SU-DHL-6 (cell line): ENCODE data around the gene UBA1.

Experiments used
- H2AFZ ChIP-seq: fragments of 200-600 bp; sonication (generic); 2 replicates; pipeline ENCODE4 v1.6.1; 2014; ENCODE audit warnings: low read depth, mild to moderate bottlenecking, moderate library complexity, mixed read lengths, antibody characterized with exemption, low read length; ENCODE audit not compliant: severe bottlenecking
- H3F3A ChIP-seq: fragments of 200-600 bp; shearing (Covaris generic); 2 replicates; pipeline ENCODE4 v1.6.0; 2016; ENCODE audit warnings: antibody characterized with exemption, mild to moderate bottlenecking; ENCODE audit not compliant: insufficient read depth
- H3K27ac ChIP-seq: fragments of 200-600 bp; sonication (generic); 2 replicates; pipeline ENCODE4 v1.5.1; 2016; ENCODE audit warnings: low read depth, mild to moderate bottlenecking, low read length, moderate library complexity, mixed read lengths
- H3K27me3 ChIP-seq: fragments of 200-600 bp; sonication (generic), shearing (Covaris generic); 2 replicates; pipeline ENCODE4 v1.6.0; 2014; ENCODE audit warnings: mild to moderate bottlenecking, low read length
- H3K36me3 ChIP-seq: fragments of 200-600 bp; sonication (generic); 2 replicates; pipeline ENCODE4 v1.6.1; 2014; ENCODE audit warnings: mild to moderate bottlenecking, low read length, mixed read lengths
- H3K4me2 ChIP-seq: fragments of 300-600, 200-600 bp; shearing (Covaris generic), sonication (generic); 2 replicates; pipeline ENCODE4 v1.6.0; 2014; ENCODE audit warnings: low read length, low read depth, mild to moderate bottlenecking; ENCODE audit not compliant: poor library complexity, severe bottlenecking
- H3K4me3 ChIP-seq: fragments of 200-600 bp; sonication (generic); 2 replicates; pipeline ENCODE4 v1.5.1; 2014; ENCODE audit warnings: antibody characterized with exemption, low read length, mild to moderate bottlenecking, mixed read lengths; ENCODE audit not compliant: insufficient read depth, poor library complexity, severe bottlenecking
- H3K79me2 ChIP-seq: fragments of 200-600 bp; sonication (generic); 2 replicates; pipeline ENCODE4 v1.6.1; 2014; ENCODE audit warnings: mild to moderate bottlenecking, low read length, moderate library complexity; ENCODE audit not compliant: insufficient read depth
- H3K9ac ChIP-seq: fragments of 200-600 bp; sonication (generic); 2 replicates; pipeline ENCODE4 v1.7.0; 2014; ENCODE audit warnings: mild to moderate bottlenecking, low read length
- H3K9me2 ChIP-seq: fragments of 200-600 bp; sonication (generic); replicated peaks from 2 replicates; pipeline ENCODE4 v1.6.1; 2014; ENCODE audit warnings: low read length; ENCODE audit not compliant: insufficient read depth
- H3K9me3 ChIP-seq: fragments of 200-600 bp; sonication (generic); 2 replicates; pipeline ENCODE4 v1.6.1; 2014; ENCODE audit warnings: low read length, mixed read lengths; ENCODE audit not compliant: insufficient read depth
- H4K20me1 ChIP-seq: fragments of 200-600 bp; sonication (generic); 2 replicates; pipeline ENCODE4 v1.6.1; 2014; ENCODE audit warnings: low read depth, mild to moderate bottlenecking, antibody characterized with exemption, low read length, moderate library complexity, mixed read lengths
- CTCF ChIP-seq: fragments of 200-600 bp; sonication (generic); IDR thresholded peaks from one replicate; pipeline ENCODE4 v1.5.1; 2017; ENCODE audit warnings: antibody characterized with exemption, mild to moderate bottlenecking, low read length, moderate library complexity; ENCODE audit not compliant: insufficient read depth, poor library complexity, severe bottlenecking
- EZH2phosphoT487 ChIP-seq: fragments of 200-600 bp; sonication (generic), shearing (Covaris generic); conservative IDR thresholded peaks from 2 replicates; pipeline ENCODE4 v1.6.1; 2018; ENCODE audit warnings: mild to moderate bottlenecking, antibody characterized with exemption, low read length, moderate library complexity, mixed read lengths

UBA1 gene

GRCh38 chrX:47226071-47226470 is 32.4 kb downstream of the UBA1 start:
- H3K27me3 ChIP-seq, result no peaks in the 10 kb centered on the region
- H4K20me1 ChIP-seq, result peaks cover 1% of the 10 kb centered on the region; the same call in 1 of the 2 replicates
- H3K9me3 ChIP-seq, result no peaks in the 10 kb centered on the region
- H3K79me2 ChIP-seq, result peaks cover 13% of the 10 kb centered on the region
- no peak overlapping the region for H2AFZ ChIP-seq
- H3K9ac ChIP-seq, result no peak overlapping the region
- peaks cover 5% of the 10 kb centered on the region; the same call in 1 of the 2 replicates for H3F3A ChIP-seq
- no peak overlapping the region for H3K4me2 ChIP-seq
- no peaks in the 10 kb centered on the region for H3K36me3 ChIP-seq
- no peak overlapping the region for H3K4me3 ChIP-seq
- H3K9me2 ChIP-seq, result no peaks in the 10 kb centered on the region
- TF ChIP-seq EZH2phosphoT487, result no peak
- no peak for TF ChIP-seq CTCF
- H3K27ac ChIP-seq, result no peak overlapping the region

- Histone ChIP-seq H3K27me3 (no peaks in the 10 kb centered on the region), H3K79me2 (peaks cover 6% of the 10 kb centered on the region; the same call in 1 of the 2 replicates), H3K27ac (no peak overlapping the region), H3K4me2 (no peak overlapping the region), H3K36me3 (no peaks in the 10 kb centered on the region), H2AFZ (no peak overlapping the region), H3K4me3 (no peak overlapping the region), H3K9ac (no peak overlapping the region), H3F3A (peaks cover 12% of the 10 kb centered on the region; the same call in 1 of the 2 replicates), H3K9me3 (no peaks in the 10 kb centered on the region), H4K20me1 (no peaks in the 10 kb centered on the region), H3K9me2 (no peaks in the 10 kb centered on the region)
- TF ChIP-seq EZH2phosphoT487 (no peak), CTCF (no peak)
These were observed 33.1 kb downstream of the UBA1 start for GRCh38 chrX:47226531-47227333.

GRCh38 chrX:47227334-47227583 is 33.6 kb downstream of the UBA1 start:
- Histone ChIP-seq H3K9me2 (no peaks in the 10 kb centered on the region), H2AFZ (no peak overlapping the region), H3K4me2 (no peak overlapping the region), H3K9me3 (no peaks in the 10 kb centered on the region), H3K79me2 (peaks cover under 1% of the 10 kb centered on the region; the same call in 1 of the 2 replicates), H3K27me3 (no peaks in the 10 kb centered on the region), H3K4me3 (no peak overlapping the region), H3K36me3 (no peaks in the 10 kb centered on the region), H3K9ac (no peak overlapping the region), H3F3A (peaks cover 17% of the 10 kb centered on the region), H4K20me1 (no peaks in the 10 kb centered on the region), H3K27ac (no peak overlapping the region)
- TF ChIP-seq EZH2phosphoT487, result no peak

GRCh38 chrX:47228550-47229270 is 35.1 kb downstream of the UBA1 start:
- Histone ChIP-seq H3K36me3 (no peaks in the 10 kb centered on the region), H3K9me3 (no peaks in the 10 kb centered on the region), H3K79me2 (no peaks in the 10 kb centered on the region), H3K27me3 (no peaks in the 10 kb centered on the region), H3K9ac (no peak overlapping the region), H3K27ac (no peak overlapping the region), H4K20me1 (no peaks in the 10 kb centered on the region), H3K4me3 (no peak overlapping the region), H3F3A (peaks cover 19% of the 10 kb centered on the region), H3K4me2 (no peak overlapping the region), H2AFZ (no peak overlapping the region), H3K9me2 (no peaks in the 10 kb centered on the region)
- TF ChIP-seq CTCF (no peak), EZH2phosphoT487 (no peak)
